Ovary (tissue), 3 donors: ENCODE data around the gene MLXIPL.

Experiments used
- POLR2A ChIP-seq: fragments of 450-650 bp; IDR thresholded peaks from one replicate; pipeline ENCODE4 v1.6.1; 2017; ENCODE audit warnings: antibody characterized with exemption, mild to moderate bottlenecking, moderate library complexity
- TF ChIP-seq, protein P1 (sequence below), 3 donors: fragments of 450-650 bp in 2 of 3; fragments of 200-600 bp in 1 of 3; IDR thresholded peaks; one replicate each; pipeline versions ENCODE4 v1.5.1 to v1.8.0; 2016 to 2022; ENCODE audit warnings: antibody characterized with exemption in 3 of 3, mild to moderate bottlenecking in 1 of 3
- donor health status: DM: no; HTN: no; CAD: no.

DNA sequence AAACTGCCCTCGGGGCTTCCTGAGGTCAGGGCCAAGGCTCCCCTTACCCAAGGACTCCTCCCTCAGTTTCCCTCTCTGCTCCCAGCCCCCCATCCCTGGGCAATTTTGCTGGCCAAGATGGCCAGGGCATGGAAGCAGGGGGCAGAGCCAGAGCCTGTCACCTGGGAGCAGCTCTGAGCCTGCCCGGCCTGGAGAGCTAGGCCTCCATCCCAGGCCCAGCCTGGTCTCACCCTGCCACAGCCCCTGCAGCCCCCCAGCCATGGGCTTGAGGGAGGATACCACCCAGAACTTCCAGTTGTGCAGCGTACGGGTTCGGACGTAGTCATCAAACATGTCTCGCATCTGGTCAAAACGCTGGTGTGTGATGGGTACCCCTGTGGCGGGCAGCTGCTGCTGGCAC lies 29.0 kb downstream of the MLXIPL start:
- TF ChIP-seq, protein P1, sequence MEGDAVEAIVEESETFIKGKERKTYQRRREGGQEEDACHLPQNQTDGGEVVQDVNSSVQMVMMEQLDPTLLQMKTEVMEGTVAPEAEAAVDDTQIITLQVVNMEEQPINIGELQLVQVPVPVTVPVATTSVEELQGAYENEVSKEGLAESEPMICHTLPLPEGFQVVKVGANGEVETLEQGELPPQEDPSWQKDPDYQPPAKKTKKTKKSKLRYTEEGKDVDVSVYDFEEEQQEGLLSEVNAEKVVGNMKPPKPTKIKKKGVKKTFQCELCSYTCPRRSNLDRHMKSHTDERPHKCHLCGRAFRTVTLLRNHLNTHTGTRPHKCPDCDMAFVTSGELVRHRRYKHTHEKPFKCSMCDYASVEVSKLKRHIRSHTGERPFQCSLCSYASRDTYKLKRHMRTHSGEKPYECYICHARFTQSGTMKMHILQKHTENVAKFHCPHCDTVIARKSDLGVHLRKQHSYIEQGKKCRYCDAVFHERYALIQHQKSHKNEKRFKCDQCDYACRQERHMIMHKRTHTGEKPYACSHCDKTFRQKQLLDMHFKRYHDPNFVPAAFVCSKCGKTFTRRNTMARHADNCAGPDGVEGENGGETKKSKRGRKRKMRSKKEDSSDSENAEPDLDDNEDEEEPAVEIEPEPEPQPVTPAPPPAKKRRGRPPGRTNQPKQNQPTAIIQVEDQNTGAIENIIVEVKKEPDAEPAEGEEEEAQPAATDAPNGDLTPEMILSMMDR (IDR thresholded peaks at IDR 0.05): no peak
- no peak for TF ChIP-seq POLR2A
